Mesenchymal stem cell (in vitro differentiated cells and primary cell): Measurements from ENCODE around the gene RIN3.

ENCODE experiments used
- DNase-seq: peaks from one replicate; pipeline ENCODE4 v3.0.0-alpha.2; 2013
- H2AFZ ChIP-seq: one replicate; pipeline ENCODE4 v1.6.1; 2013; ENCODE audit warnings: low read depth, mild to moderate bottlenecking, control low read depth, inconsistent platforms, low read length, moderate library complexity
- H2AK5ac ChIP-seq: 2 replicates; pipeline ENCODE4 v1.6.1; 2013; ENCODE audit warnings: low read length, moderate library complexity, mild to moderate bottlenecking, inconsistent platforms; ENCODE audit not compliant: severe bottlenecking
- H2BK120ac ChIP-seq: one replicate; pipeline ENCODE4 v1.6.1; 2013; ENCODE audit warnings: low read depth, mild to moderate bottlenecking, inconsistent platforms, low read length, moderate library complexity
- H2BK12ac ChIP-seq, 2 experiments: one replicate each; pipeline ENCODE4 v1.6.1; 2013; ENCODE audit warnings: inconsistent platforms in 2 of 2, low read length in 2 of 2, mild to moderate bottlenecking in 2 of 2, moderate library complexity in 2 of 2, control low read depth in 1 of 2
- H2BK15ac ChIP-seq: one replicate; pipeline ENCODE4 v1.6.1; 2013; ENCODE audit warnings: mild to moderate bottlenecking, low read depth, inconsistent platforms; ENCODE audit not compliant: poor library complexity, severe bottlenecking
- H2BK5ac ChIP-seq: 2 replicates; pipeline ENCODE4 v1.6.1; 2013; ENCODE audit warnings: low read depth, mild to moderate bottlenecking, low read length, control low read depth, inconsistent platforms; ENCODE audit not compliant: poor library complexity, severe bottlenecking
- H3K14ac ChIP-seq, 2 experiments: one replicate each; pipeline ENCODE4 v1.6.1; 2013; ENCODE audit warnings: inconsistent platforms in 2 of 2, low read length in 2 of 2, control low read depth in 1 of 2, mild to moderate bottlenecking in 1 of 2, moderate library complexity in 1 of 2
- H3K18ac ChIP-seq, 2 experiments: one replicate each; pipeline ENCODE4 v1.6.1; 2013; ENCODE audit warnings: inconsistent platforms in 2 of 2, low read length in 2 of 2, control low read depth in 1 of 2, low read depth in 1 of 2, mild to moderate bottlenecking in 1 of 2
- H3K23ac ChIP-seq, 2 experiments: one replicate each; pipeline ENCODE4 v1.6.1; 2013; ENCODE audit warnings: inconsistent platforms in 2 of 2, low read length in 2 of 2, mild to moderate bottlenecking in 2 of 2, moderate library complexity in 2 of 2, control low read depth in 1 of 2
- H3K27ac ChIP-seq: 2 replicates; pipeline ENCODE4 v1.5.1; 2013; ENCODE audit warnings: mild to moderate bottlenecking, moderate library complexity, low read length, control low read depth, inconsistent platforms; ENCODE audit not compliant: poor library complexity, severe bottlenecking
- H3K27me3 ChIP-seq, 2 experiments: 2 replicates each; pipeline versions ENCODE4 v1.6.1 to v1.7.0; 2013; ENCODE audit warnings: low read length in 2 of 2, mild to moderate bottlenecking in 2 of 2, moderate library complexity in 2 of 2, control low read depth in 1 of 2, inconsistent platforms in 1 of 2; ENCODE audit not compliant: control insufficient read depth in 1 of 2, insufficient read depth in 1 of 2
- H3K36me3 ChIP-seq, 2 experiments: 2 replicates each; pipeline versions ENCODE4 v1.6.1 to v1.7.0; 2013; ENCODE audit warnings: low read length in 2 of 2, control low read depth in 1 of 2, inconsistent platforms in 1 of 2, low read depth in 1 of 2, mild to moderate bottlenecking in 1 of 2; ENCODE audit not compliant: insufficient read depth in 2 of 2, control insufficient read depth in 1 of 2
- H3K4ac ChIP-seq, 2 experiments: one replicate each; pipeline ENCODE4 v1.6.1; 2013; ENCODE audit warnings: inconsistent platforms in 2 of 2, low read length in 2 of 2, mild to moderate bottlenecking in 2 of 2, moderate library complexity in 2 of 2, control low read depth in 1 of 2, low read depth in 1 of 2
- H3K4me1 ChIP-seq: 2 replicates; pipeline ENCODE4 v1.6.1; 2013; ENCODE audit warnings: low read depth, low read length, control low read depth; ENCODE audit not compliant: control insufficient read depth, insufficient read depth
- H3K4me2 ChIP-seq: 2 replicates; pipeline ENCODE4 v1.6.1; 2013; ENCODE audit warnings: low read length, mild to moderate bottlenecking, inconsistent platforms; ENCODE audit not compliant: poor library complexity, severe bottlenecking
- H3K4me3 ChIP-seq, 2 experiments: 2 replicates each; pipeline versions ENCODE4 v1.5.1 to v1.7.0; 2013; ENCODE audit warnings: low read length in 2 of 2, mild to moderate bottlenecking in 2 of 2, control low read depth in 1 of 2, low read depth in 1 of 2; ENCODE audit not compliant: insufficient read depth in 1 of 2
- H3K79me1 ChIP-seq: replicated peaks from 2 replicates; pipeline ENCODE4 v1.6.1; 2013; ENCODE audit warnings: mild to moderate bottlenecking, control low read depth, low read length, inconsistent platforms; ENCODE audit not compliant: poor library complexity, severe bottlenecking
- H3K9ac ChIP-seq: 2 replicates; pipeline ENCODE4 v1.7.0; 2013; ENCODE audit warnings: mild to moderate bottlenecking, low read length, moderate library complexity
- H3K9me3 ChIP-seq: 2 replicates; pipeline ENCODE4 v1.7.0; 2013; ENCODE audit warnings: mild to moderate bottlenecking, low read length; ENCODE audit not compliant: control insufficient read depth
- H4K8ac ChIP-seq: one replicate; pipeline ENCODE4 v1.6.1; 2013; ENCODE audit warnings: inconsistent platforms, mild to moderate bottlenecking, low read length, moderate library complexity
- H4K91ac ChIP-seq: one replicate; pipeline ENCODE4 v1.6.1; 2013; ENCODE audit warnings: mild to moderate bottlenecking, low read length, inconsistent platforms
- WGBS: methylation state at CpG from one replicate; pipeline ENCODE4 v1.1.7; 2013; ENCODE audit warnings: mixed read lengths; 5-methylcytosine and 5-hydroxymethylcytosine counted together

RIN3 gene

DNA sequence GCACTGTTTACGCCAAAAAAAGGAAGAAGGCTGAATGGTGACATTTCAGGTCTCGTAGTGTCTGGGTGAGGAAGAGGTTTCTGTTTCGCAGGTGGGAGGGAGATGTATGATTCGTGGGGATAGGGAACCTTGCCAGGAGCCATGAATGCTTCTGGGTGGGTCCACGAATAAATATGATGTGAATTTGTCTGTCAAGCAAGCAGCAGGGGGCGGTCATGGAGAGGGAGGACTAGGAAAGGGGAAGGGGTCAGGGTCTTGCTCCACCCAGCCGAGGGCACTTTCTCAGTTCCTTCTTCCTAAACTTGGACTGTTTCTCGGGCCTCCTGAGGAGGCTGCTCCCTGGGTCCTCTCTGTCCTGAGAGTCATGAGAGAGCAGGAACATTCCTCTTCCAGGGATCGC, 162.4 kb downstream of the RIN3 start:
- Histone ChIP-seq H3K36me3 (peaks cover 34 to 50% of the 10 kb centered on the region in 2 experiments), H3K4ac (no peak overlapping the region), H4K91ac (no peak overlapping the region), H2AFZ (no peak overlapping the region), H3K79me1 (peaks cover 3% of the 10 kb centered on the region), H3K4me3 (no peak overlapping the region), H2BK15ac (no peak overlapping the region), H3K14ac (no peak overlapping the region), H3K4me1 (peaks cover 5% of the 10 kb centered on the region), H3K9ac (no peak overlapping the region), H4K8ac (no peak overlapping the region), H2AK5ac (no peak overlapping the region), H3K18ac (no peak overlapping the region), H3K9me3 (no peaks in the 10 kb centered on the region), H2BK120ac (no peak overlapping the region), H2BK5ac (no peak overlapping the region), H3K4me2 (no peak overlapping the region), H2BK12ac (no peak overlapping the region), H3K27me3 (no peaks in the 10 kb centered on the region), H3K27ac (no peak overlapping the region), H3K23ac (no peak overlapping the region)
- no peak for DNase-seq
- WGBS, result 77% methylated on average over 9 of the region's 9 CpGs

DNA sequence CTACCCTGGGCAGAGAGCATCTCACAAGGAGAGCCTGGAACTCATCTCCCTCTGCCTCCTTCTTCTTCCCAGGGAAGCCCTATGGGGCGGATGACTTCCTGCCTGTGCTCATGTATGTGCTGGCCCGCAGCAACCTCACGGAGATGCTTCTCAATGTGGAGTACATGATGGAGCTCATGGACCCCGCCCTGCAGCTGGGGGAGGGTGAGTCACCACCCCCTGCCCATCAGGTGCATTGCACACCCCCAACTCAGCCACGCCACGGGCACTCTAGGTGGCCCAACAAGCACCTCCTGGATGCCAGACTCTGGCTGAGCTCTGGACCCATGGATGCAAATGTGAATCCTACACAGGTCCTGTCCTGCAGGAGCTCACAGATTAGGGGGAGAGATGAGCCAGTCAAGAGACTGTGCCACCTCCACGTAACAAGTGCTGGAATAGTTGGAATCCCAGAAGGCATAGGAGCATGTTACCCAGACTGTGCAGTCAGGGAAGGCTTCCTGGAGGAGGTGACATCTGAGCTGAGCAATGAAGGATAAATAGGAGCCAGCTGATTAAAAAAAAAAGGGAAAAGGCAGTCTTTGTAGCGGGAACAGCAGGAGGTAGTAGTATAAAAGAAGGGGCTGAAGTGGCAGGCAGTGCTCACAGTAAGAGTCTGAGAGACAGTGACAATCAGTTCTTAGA, 163.0 kb downstream of the RIN3 start:
- no peak overlapping the region for H3K4ac ChIP-seq
- H2BK120ac ChIP-seq, result no peak overlapping the region
- no peak overlapping the region for H2AFZ ChIP-seq
- no peak overlapping the region for H3K9ac ChIP-seq
- DNase-seq, result no peak
- WGBS, result 91% methylated on average over 8 of the region's 8 CpGs
- H4K91ac ChIP-seq, result no peak overlapping the region
- H3K23ac ChIP-seq, result no peak overlapping the region
- no peak overlapping the region for H3K18ac ChIP-seq
- H2BK12ac ChIP-seq, result no peak overlapping the region
- peaks cover 1% of the 10 kb centered on the region for H3K79me1 ChIP-seq
- H3K14ac ChIP-seq, result no peak overlapping the region
- H2AK5ac ChIP-seq, result no peak overlapping the region
- H3K27me3 ChIP-seq, result no peaks in the 10 kb centered on the region
- peaks cover 37 to 53% of the 10 kb centered on the region in 2 experiments for H3K36me3 ChIP-seq
- no peaks in the 10 kb centered on the region for H3K9me3 ChIP-seq
- H3K4me3 ChIP-seq, result no peak overlapping the region
- peaks cover 2% of the 10 kb centered on the region for H3K4me1 ChIP-seq
- H4K8ac ChIP-seq, result no peak overlapping the region
- no peak overlapping the region for H2BK5ac ChIP-seq
- no peak overlapping the region for H2BK15ac ChIP-seq
- no peak overlapping the region for H3K27ac ChIP-seq
- no peak overlapping the region for H3K4me2 ChIP-seq

DNA sequence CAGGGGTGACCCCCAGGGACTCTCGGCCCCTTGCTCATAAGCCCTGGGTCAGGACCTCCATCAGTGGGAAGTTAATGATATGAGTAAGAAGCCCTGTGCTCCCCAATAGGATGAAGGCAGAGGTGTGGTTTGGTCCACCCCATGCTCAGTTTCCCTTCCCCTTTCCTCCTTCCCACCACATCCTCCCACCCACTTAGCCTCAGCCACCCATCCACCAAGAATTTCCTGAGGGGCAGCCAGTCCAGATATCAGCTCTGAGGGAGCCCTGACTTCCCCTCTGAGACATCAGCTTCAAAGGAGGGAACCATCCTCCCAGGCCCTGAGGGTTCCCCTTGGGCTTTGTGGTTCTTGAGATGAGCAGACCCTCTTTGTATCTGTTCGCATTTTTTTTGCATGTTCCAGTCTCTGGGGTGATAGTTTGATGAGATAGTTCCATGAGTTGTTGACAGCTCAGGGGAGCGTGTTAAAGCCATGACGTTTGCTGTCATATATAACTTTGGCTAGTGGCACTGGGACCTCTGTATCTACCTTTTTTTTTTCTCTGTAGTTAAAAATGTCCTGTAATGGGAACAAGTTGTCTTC, 163.6 kb downstream of the RIN3 start:
- H4K8ac ChIP-seq, result no peak overlapping the region
- H3K4ac ChIP-seq, result no peak overlapping the region
- peaks cover 2% of the 10 kb centered on the region for H3K4me1 ChIP-seq
- H3K27me3 ChIP-seq, result no peaks in the 10 kb centered on the region
- no peak overlapping the region for H2BK120ac ChIP-seq
- no peak overlapping the region for H2BK5ac ChIP-seq
- WGBS, result 97% methylated on average over 3 of the region's 4 CpGs
- no peak overlapping the region for H3K23ac ChIP-seq
- no peak overlapping the region for H3K27ac ChIP-seq
- no peak overlapping the region for H2AFZ ChIP-seq
- H3K4me3 ChIP-seq, result no peak overlapping the region
- no peak overlapping the region for H4K91ac ChIP-seq
- no peaks in the 10 kb centered on the region for H3K9me3 ChIP-seq
- H3K4me2 ChIP-seq, result no peak overlapping the region
- H2BK12ac ChIP-seq, result no peak overlapping the region
- H3K79me1 ChIP-seq, result no peaks in the 10 kb centered on the region
- H3K18ac ChIP-seq, result no peak overlapping the region
- DNase-seq, result no peak
- no peak overlapping the region for H3K9ac ChIP-seq
- no peak overlapping the region for H2AK5ac ChIP-seq
- H3K36me3 ChIP-seq, result peaks cover 37 to 56% of the 10 kb centered on the region in 2 experiments
- no peak overlapping the region for H2BK15ac ChIP-seq
- H3K14ac ChIP-seq, result no peak overlapping the region

DNA sequence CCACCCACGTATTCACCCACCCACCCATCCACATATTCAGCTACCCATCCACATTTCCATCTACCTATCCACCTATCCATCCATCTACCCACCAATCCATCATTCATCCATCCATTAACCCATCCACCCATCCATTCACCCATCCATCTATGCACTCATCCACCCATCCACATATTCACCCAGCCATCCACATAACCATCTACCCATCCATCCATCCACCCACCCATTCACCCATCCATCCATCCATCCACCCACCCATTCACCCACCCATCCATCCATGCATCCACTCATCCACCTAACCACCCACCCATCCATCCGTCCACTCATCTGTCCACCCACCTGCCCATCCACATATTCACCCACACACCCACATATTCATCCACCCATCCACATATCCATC, 164.4 kb downstream of the RIN3 start:
- WGBS, result 94% methylated on average over 2 of the region's 2 CpGs

More for the DNA sequence above, 164.4 kb downstream of the RIN3 start:
- Histone ChIP-seq H2AK5ac (no peak overlapping the region), H3K4me2 (no peak overlapping the region), H4K8ac (no peak overlapping the region), H2BK12ac (no peak overlapping the region), H3K79me1 (no peaks in the 10 kb centered on the region), H3K27me3 (no peaks in the 10 kb centered on the region), H2AFZ (no peak overlapping the region), H3K9ac (no peak overlapping the region), H3K4ac (no peak overlapping the region), H3K9me3 (no peaks in the 10 kb centered on the region), H2BK5ac (no peak overlapping the region), H3K23ac (no peak overlapping the region), H2BK15ac (no peak overlapping the region), H3K4me1 (peaks cover 2% of the 10 kb centered on the region), H4K91ac (no peak overlapping the region), H3K14ac (no peak overlapping the region), H3K36me3 (peaks cover 37 to 57% of the 10 kb centered on the region in 2 experiments), H3K27ac (no peak overlapping the region), H3K4me3 (no peak overlapping the region), H3K18ac (no peak overlapping the region), H2BK120ac (no peak overlapping the region)
- no peak for DNase-seq
